HG03097 (cell line): ENCODE data around the gene SNX18.

Experiments
- ATAC-seq: cut with Tn5 transposase; IDR thresholded peaks from one replicate; pipeline ENCODE4 v1.9.1; 2021; ENCODE audit not compliant: unreplicated experiment, low FRiP score

SNX18 gene

GRCh38 chr5:54538156-54538555 is 20.6 kb downstream of the SNX18 start:
- no peak for ATAC-seq

DNA sequence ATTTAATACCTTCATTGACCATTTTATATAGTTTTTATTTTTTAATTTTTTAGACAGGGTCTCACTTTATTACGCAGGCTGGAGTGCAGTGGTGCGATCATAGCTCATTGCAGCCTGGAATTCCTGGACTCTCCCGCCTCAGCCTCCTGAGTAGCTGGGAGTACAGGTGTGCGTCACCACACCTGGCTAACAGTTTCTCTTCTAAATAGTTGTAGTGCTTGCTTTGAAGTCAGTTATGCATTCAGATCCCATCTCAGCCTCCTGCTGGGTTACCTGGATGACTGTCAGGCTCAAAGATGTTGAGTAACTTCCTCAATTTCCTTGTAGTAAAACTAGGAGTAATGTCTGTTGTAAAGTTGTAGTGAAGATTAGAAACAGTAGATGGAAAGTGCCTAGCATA is 21.4 kb downstream of the SNX18 start:
- ATAC-seq: no peak

- no peak for ATAC-seq
Measured at GRCh38 chr5:54540286-54540685, 22.7 kb downstream of the SNX18 start.

DNA sequence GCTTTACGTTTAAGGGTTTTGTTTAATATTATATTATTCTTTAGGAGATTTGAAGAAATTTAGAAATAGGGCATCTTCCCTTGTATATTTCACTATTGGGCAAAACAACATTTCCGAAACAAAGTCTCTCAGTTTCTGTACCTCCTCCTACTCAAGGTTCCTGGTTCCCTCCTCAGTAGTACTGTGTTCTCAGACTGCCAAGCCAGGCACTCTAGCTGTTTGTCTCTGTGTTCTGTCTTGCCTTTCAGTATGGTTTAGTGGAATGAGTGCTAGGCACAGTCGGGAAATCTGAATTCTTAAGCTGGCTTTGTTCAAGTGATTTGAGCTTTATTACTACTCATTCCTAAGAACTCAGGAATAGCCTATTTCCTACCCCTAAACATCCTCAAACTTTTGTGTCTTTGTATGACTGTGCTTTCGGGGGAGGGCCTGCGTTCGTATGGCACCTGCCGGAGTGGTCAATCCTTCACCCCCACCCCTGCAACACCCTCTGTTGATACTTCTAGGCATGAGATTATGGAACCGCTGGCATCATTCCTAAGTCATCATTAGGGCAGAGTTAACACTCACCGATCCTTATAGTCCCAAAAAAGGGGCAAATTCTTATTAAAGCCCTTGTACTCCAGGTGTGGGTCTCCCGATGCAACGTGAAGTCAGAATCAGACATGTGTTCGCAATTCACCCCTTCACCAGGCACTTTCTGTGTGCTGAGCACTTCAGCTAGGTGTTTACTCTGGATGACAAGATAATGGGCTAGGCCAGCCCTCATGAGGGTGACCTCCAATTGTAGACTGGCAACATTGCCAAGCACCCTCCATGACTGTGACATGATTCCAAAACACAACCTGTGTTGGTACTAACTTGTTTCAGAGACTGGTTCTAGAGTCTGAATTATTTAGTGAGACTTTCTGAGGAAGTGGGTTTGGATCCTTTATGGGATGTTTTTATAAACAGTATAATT is 24.5 kb downstream of the SNX18 start:
- no peak for ATAC-seq

GRCh38 chr5:54544044-54544443 is 26.5 kb downstream of the SNX18 start:
- no peak for ATAC-seq

DNA sequence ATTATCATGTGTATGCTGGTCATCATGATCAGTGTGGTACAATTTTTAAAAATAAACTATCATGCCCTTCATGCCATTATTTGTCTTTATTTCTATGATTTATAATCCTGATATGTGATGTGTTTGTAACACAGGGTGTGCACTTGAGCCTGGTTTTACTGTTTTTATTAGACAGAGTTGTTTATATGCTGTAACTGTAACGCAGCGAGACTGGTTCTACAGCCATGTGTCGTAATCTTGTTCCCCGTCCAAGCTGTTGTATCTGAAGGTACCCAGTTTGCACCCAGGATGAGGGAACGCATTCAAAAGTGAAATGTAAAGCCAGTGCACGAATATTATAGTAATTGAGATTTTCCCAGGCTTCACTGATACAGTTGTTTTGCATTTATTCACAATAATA is 28.2 kb downstream of the SNX18 start:
- ATAC-seq: no peak

GRCh38 chr5:54547711-54548250 is 30.2 kb downstream of the SNX18 start:
- ATAC-seq: no peak

GRCh38 chr5:54548565-54548964 is 31.0 kb downstream of the SNX18 start:
- no peak for ATAC-seq

DNA sequence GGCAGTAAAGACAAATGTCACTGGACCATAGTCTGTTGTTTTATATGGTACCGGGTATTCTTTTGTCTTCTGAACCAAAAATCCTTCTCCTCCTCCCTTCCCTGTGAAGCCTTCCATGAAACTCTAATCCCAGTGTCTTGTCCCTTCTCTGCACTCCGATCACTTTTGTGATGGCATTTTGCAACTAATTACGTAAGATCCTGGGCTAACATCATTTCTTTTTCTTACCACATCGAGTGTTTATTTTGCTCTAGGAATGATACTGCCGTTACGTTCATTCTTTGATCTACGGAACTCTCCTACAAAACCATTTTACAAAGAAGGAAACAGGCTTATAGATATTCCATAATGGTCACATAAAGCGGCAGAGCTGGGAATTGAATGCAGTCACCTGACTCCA is 33.7 kb downstream of the SNX18 start:
- ATAC-seq: no peak

GRCh38 chr5:54551926-54552325 is 34.4 kb downstream of the SNX18 start:
- ATAC-seq: no peak

DNA sequence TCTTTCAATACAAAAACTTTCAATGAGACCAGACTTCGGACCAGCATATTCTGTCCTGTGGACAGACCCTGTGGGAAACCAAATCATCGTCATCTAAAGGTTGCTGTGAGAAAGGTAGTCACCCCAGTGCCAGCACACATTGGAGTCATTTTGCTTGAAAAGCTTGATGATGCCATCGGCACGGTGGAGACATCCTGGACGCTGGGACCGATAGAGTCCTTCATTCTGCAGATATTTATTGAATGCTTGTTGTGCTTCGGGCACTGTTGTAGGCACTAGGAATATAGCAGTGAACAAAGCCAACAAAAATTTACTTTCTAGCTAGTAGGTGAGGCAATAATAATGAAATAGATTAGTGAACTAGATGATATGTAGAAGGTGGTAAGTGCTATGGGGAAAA is 34.9 kb downstream of the SNX18 start:
- no peak for ATAC-seq

DNA sequence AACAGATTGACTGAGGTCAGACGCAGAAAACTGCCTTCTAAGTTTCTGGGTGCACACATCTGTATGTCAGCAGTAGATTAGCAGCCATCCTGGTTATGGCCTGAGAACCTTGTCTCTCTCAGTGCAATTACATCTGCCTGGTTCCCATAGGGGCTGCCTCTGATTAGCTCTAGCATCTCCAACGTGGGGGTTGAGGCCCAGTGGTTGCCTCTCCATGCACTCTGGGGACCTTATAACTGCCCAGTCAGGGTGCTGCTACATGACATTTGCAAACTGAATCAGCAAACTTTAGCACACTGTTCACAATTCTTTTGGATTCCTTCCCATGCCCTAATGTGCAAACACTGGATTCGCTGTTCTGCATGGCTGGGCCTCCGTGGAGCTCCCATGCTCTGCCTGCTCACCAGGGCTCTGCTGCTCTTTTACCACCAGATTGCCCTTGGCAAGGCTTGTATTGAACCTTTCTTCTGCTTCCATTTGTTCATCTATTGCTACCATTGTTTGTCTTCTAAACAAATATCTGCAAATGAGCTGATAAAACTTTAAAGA is 36.2 kb downstream of the SNX18 start:
- ATAC-seq: no peak

DNA sequence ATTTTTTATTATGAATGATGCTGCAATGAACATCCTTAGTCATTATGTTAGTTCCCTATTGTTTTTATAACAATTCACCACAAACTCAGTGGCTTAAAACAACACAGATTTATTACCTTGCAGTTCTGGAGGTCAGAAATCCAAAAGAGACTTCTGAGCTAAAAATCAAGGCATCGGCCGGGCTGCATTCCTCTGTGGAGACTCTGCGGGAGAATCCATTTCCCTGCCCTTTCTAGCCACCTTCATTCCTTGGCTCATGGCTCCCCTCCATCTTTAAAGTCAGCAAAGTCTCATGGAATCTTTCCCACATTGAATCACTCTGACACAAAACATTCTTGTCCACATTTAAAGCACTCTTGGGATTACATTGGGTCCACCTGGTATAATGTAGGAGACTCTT is 38.6 kb downstream of the SNX18 start:
- ATAC-seq: no peak

DNA sequence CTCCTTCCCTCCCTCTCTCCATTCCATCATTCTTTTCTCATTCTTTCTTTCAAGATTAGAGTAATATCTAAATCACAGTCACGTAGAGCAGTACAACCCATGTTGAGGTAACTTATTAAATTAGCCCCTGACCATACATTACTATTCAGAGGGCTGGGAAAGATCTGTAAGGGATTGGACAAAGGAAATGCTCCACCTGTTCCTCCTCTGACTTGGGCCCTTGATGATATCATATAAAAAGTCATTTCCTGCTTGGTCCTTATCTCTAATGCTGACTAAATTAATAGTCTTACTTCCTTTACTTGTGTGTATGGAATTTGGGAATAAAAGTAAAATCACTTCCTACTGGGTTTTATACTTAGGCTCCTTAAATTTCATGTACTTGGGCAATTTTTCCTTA is 40.8 kb downstream of the SNX18 start:
- no peak for ATAC-seq

DNA sequence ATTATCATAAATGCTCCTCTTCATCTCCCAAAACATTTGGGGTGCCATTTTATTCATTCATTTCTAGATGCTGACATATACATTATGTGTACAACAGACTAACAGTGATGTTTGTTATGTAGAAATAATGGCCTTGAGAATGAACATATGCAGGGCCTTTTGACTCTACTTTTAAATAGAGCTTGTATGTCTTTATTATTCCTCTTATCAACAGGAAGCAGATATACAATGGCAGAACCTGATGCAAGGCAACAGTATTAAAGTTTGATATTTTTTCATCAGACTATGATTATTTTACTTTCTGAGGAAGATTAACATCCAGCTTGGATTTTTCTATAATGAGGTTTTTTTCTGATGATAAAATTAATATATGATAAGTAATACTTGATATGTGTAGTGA is 44.1 kb downstream of the SNX18 start:
- no peak for ATAC-seq

GRCh38 chr5:54563083-54563761 is 45.7 kb downstream of the SNX18 start:
- ATAC-seq: no peak

- no peak for ATAC-seq
Measured at GRCh38 chr5:54567996-54568395, 50.4 kb downstream of the SNX18 start.

DNA sequence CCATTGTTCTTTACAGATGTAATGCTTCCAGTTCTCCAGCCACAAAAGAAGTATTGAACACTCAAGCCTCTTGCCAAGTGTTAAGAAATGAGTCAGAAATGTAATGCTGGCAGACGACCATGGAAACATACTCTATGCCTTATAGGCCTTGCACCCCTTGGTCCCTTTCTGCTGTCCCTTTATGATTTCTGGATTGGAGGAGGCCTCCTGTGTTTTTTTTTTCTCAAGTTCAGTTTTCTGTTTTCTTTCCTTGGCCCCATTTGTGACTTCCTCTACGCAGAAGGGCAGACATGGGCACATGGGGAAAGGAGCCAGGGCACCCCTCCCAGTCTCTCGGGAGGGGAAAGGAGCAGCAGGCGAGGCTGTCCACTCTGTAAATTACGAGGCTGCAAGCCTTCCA is 53.4 kb downstream of the SNX18 start:
- ATAC-seq: no peak

GRCh38 chr5:54571462-54571861 is 53.9 kb downstream of the SNX18 start:
- ATAC-seq: no peak

GRCh38 chr5:54573812-54574489 is 56.4 kb downstream of the SNX18 start:
- no peak for ATAC-seq

- no peak for ATAC-seq
Measured at GRCh38 chr5:54577528-54577927, 60.0 kb downstream of the SNX18 start.
